H1 (cell line): ENCODE results near the gene C1GALT1C1. TPM values are rescaled to one million over a fixed set of nuclear protein-coding genes. Genes with fewer than 3 reads are reported as not detected.

ENCODE experiments used
- CTCF ChIA-PET: fragments of 300-600 bp; sonication (Branson Sonifier 250); formaldehyde crosslinking; loops from one replicate; lab custom pipeline; 2021; ENCODE audit not compliant: partially characterized antibody; lab: Charles Lee
- POLR2A ChIA-PET: fragments of 300-600 bp; sonication (Branson Sonifier 250); formaldehyde crosslinking; loops from one replicate; lab custom pipeline; 2021; ENCODE audit warnings: inconsistent platforms; ENCODE audit not compliant: partially characterized antibody; lab: Charles Lee
- DNase-seq, 2 experiments: peaks; one replicate each; pipeline versions ENCODE4 v3.0.0 to v3.0.0-alpha.2; 2010 to 2022; ENCODE audit warnings: low spot score in 2 of 2, low read depth in 1 of 2, mixed read lengths in 1 of 2
- FAIRE-seq: peaks from 2 replicates; lab custom pipeline; 2011; peaks lifted over from hg19 to GRCh38; lab: Jason Lieb, UNC
- H2AFZ ChIP-seq: 2 replicates; pipeline ENCODE4 v1.8.1; 2012; ENCODE audit warnings: low read length, inconsistent platforms
- H2AK5ac ChIP-seq: 2 replicates; pipeline ENCODE4 v1.6.1; 2013; ENCODE audit warnings: low read depth, low read length
- H2BK120ac ChIP-seq: replicated peaks from 2 replicates; pipeline ENCODE3; 2013; ENCODE audit warnings: low read depth, low read length, inconsistent platforms
- H2BK12ac ChIP-seq: 2 replicates; pipeline ENCODE4 v1.6.1; 2013; ENCODE audit warnings: low read depth, low read length
- H2BK15ac ChIP-seq: 2 replicates; pipeline ENCODE4 v1.6.1; 2013; ENCODE audit warnings: low read length
- H2BK20ac ChIP-seq: 2 replicates; pipeline ENCODE4 v1.6.1; 2013; ENCODE audit warnings: low read length
- H2BK5ac ChIP-seq: 2 replicates; pipeline ENCODE4 v1.6.1; 2013; ENCODE audit warnings: low read depth, low read length
- H3K14ac ChIP-seq: 2 replicates; pipeline ENCODE4 v1.6.1; 2013; ENCODE audit warnings: inconsistent platforms; ENCODE audit not compliant: insufficient read length
- H3K18ac ChIP-seq: 2 replicates; pipeline ENCODE4 v1.6.1; 2013; ENCODE audit warnings: low read length; ENCODE audit errors: extremely low read depth
- H3K23ac ChIP-seq: 2 replicates; pipeline ENCODE4 v1.6.1; 2013; ENCODE audit warnings: inconsistent platforms; ENCODE audit not compliant: insufficient read length
- H3K23me2 ChIP-seq: 2 replicates; pipeline ENCODE4 v1.6.1; 2013; ENCODE audit warnings: low read depth, low read length
- H3K27ac ChIP-seq: 2 replicates; pipeline ENCODE4 v1.6.1; 2011; ENCODE audit warnings: low read depth, low read length, inconsistent platforms
- H3K27me3 ChIP-seq, 4 experiments: replicated peaks in 1 of 4; 1 replicate in 1 of 4; 2 replicates in 3 of 4; pipeline versions ENCODE4 v1.6.1 to v1.8.1; 2011 to 2013; ENCODE audit warnings: low read length in 3 of 4, mild to moderate bottlenecking in 3 of 4, inconsistent platforms in 2 of 4, mixed read lengths in 2 of 4, moderate library complexity in 1 of 4; ENCODE audit not compliant: control insufficient read depth in 3 of 4, insufficient read depth in 3 of 4; ENCODE audit errors: extremely low read depth in 1 of 4
- H3K36me3 ChIP-seq, 4 experiments: 2 replicates each; pipeline versions ENCODE4 v1.6.1 to v1.8.1; 2011 to 2013; ENCODE audit warnings: mild to moderate bottlenecking in 4 of 4, low read length in 3 of 4, moderate library complexity in 2 of 4, control low read depth in 1 of 4, inconsistent platforms in 1 of 4; ENCODE audit not compliant: insufficient read depth in 4 of 4, control insufficient read depth in 2 of 4
- H3K4ac ChIP-seq: replicated peaks from 2 replicates; pipeline ENCODE3; 2013; ENCODE audit warnings: low read length, low read depth, mixed read lengths, inconsistent platforms; ENCODE audit not compliant: insufficient read length
- H3K4me1 ChIP-seq, 4 experiments: replicated peaks in 1 of 4; 1 replicate in 1 of 4; 2 replicates in 3 of 4; pipeline versions ENCODE4 v1.6.1 to v1.8.1; 2011 to 2013; ENCODE audit warnings: low read length in 3 of 4, inconsistent platforms in 2 of 4, mixed read lengths in 1 of 4; ENCODE audit not compliant: insufficient read depth in 4 of 4, control insufficient read depth in 3 of 4
- H3K4me2 ChIP-seq, 2 experiments: 2 replicates each; pipeline versions ENCODE4 v1.6.1 to v1.8.1; 2011 to 2013; ENCODE audit warnings: low read depth in 2 of 2, low read length in 2 of 2, control low read depth in 1 of 2, inconsistent platforms in 1 of 2, mild to moderate bottlenecking in 1 of 2; ENCODE audit not compliant: insufficient read depth in 1 of 2
- H3K4me3 ChIP-seq, 4 experiments: fragments of 200-600, 300-600 bp in 1 of 4; sonication (generic), shearing (Covaris generic), sonication (Bioruptor Twin) in 1 of 4; 2 replicates each; pipeline versions ENCODE4 v1.5.1 to v1.8.1; 2011 to 2016; ENCODE audit warnings: low read length in 4 of 4, low read depth in 3 of 4, control low read depth in 2 of 4, inconsistent platforms in 2 of 4, mild to moderate bottlenecking in 2 of 4, mixed read lengths in 1 of 4, moderate library complexity in 1 of 4; ENCODE audit not compliant: insufficient read depth in 2 of 4; ENCODE audit errors: extremely low read depth in 1 of 4
- H3K56ac ChIP-seq: replicated peaks from 2 replicates; pipeline ENCODE3; 2013; ENCODE audit warnings: low read depth, mild to moderate bottlenecking, mixed read lengths, low read length, inconsistent platforms; ENCODE audit not compliant: insufficient read length
- H3K79me1 ChIP-seq: 2 replicates; pipeline ENCODE4 v1.6.1; 2013; ENCODE audit warnings: low read depth, low read length, control low read depth
- H3K79me2 ChIP-seq, 2 experiments: 2 replicates each; pipeline versions ENCODE4 v1.6.1 to v1.8.1; 2012 to 2013; ENCODE audit warnings: low read length in 2 of 2, mild to moderate bottlenecking in 2 of 2, inconsistent platforms in 1 of 2; ENCODE audit not compliant: insufficient read depth in 2 of 2, control insufficient read depth in 1 of 2
- H3K9ac ChIP-seq, 4 experiments: replicated peaks in 1 of 4; 1 replicate in 1 of 4; 2 replicates in 3 of 4; pipeline versions ENCODE4 v1.6.1 to v1.8.1; 2011 to 2013; ENCODE audit warnings: low read depth in 3 of 4, low read length in 3 of 4, control low read depth in 2 of 4, mild to moderate bottlenecking in 2 of 4, moderate library complexity in 2 of 4, inconsistent platforms in 1 of 4; ENCODE audit errors: extremely low read depth in 1 of 4
- H3K9me3 ChIP-seq, 2 experiments: 2 replicates each; pipeline versions ENCODE4 v1.6.1 to v1.8.1; 2012 to 2013; ENCODE audit warnings: mild to moderate bottlenecking in 2 of 2, moderate library complexity in 2 of 2, control low read depth in 1 of 2, inconsistent platforms in 1 of 2, low read depth in 1 of 2, low read length in 1 of 2, mixed read lengths in 1 of 2; ENCODE audit not compliant: insufficient read depth in 2 of 2
- H4K20me1 ChIP-seq, 2 experiments: replicated peaks in 1 of 2; 2 replicates each; pipeline versions ENCODE3 to v1.8.1; 2011 to 2013; ENCODE audit warnings: inconsistent platforms in 2 of 2, low read length in 2 of 2, mild to moderate bottlenecking in 1 of 2; ENCODE audit not compliant: insufficient read depth in 2 of 2, control insufficient read depth in 1 of 2
- H4K5ac ChIP-seq: 2 replicates; pipeline ENCODE4 v1.6.1; 2013; ENCODE audit warnings: low read length, low read depth, mixed read lengths, inconsistent platforms; ENCODE audit not compliant: insufficient read length
- H4K8ac ChIP-seq: 2 replicates; pipeline ENCODE4 v1.8.0; 2013; ENCODE audit warnings: mild to moderate bottlenecking, moderate library complexity, low read length, inconsistent platforms; ENCODE audit not compliant: insufficient read depth; ENCODE audit errors: extremely low read depth
- H4K91ac ChIP-seq: replicated peaks from 2 replicates; pipeline ENCODE3; 2013; ENCODE audit warnings: low read length, mixed read lengths, inconsistent platforms; ENCODE audit not compliant: insufficient read length
- ASH2L ChIP-seq: fragments of 200-600, 300-600 bp; sonication (generic); IDR thresholded peaks from one replicate; pipeline ENCODE4 v1.7.1; 2017; ENCODE audit warnings: low read length
- FOSL1 ChIP-seq: IDR thresholded peaks from 2 replicates; pipeline ENCODE4 v1.6.1; 2011; ENCODE audit warnings: mild to moderate bottlenecking, low read depth, low read length, moderate library complexity; ENCODE audit not compliant: insufficient read depth
- GABPA ChIP-seq: IDR thresholded peaks from 2 replicates; pipeline ENCODE4 v1.6.1; 2011; ENCODE audit warnings: mild to moderate bottlenecking, low read length, moderate library complexity, borderline replicate concordance; ENCODE audit not compliant: insufficient read depth
- GTF2F1 ChIP-seq: IDR thresholded peaks from 2 replicates; pipeline ENCODE4 v1.6.1; 2012; ENCODE audit warnings: low read depth, low read length, improper control_type of control experiment, borderline replicate concordance
- KDM4A ChIP-seq: IDR thresholded peaks from one replicate; pipeline ENCODE4 v1.7.1; 2012; ENCODE audit warnings: low read depth, mild to moderate bottlenecking, moderate library complexity, low read length, inconsistent platforms; ENCODE audit not compliant: severe bottlenecking
- NANOG ChIP-seq: IDR thresholded peaks from 2 replicates; pipeline ENCODE4 v1.6.1; 2011; ENCODE audit warnings: low read length, low read depth, mild to moderate bottlenecking, inconsistent platforms; ENCODE audit not compliant: insufficient read depth, poor library complexity, severe bottlenecking
- PHF8 ChIP-seq: fragments of 200-600 bp; sonication (generic); conservative IDR thresholded peaks from 2 replicates; pipeline ENCODE4 v1.7.1; 2012; ENCODE audit warnings: low read depth, mild to moderate bottlenecking, inconsistent platforms, low read length, moderate library complexity
- TEAD4 ChIP-seq: IDR thresholded peaks from 2 replicates; pipeline ENCODE4 v1.6.1; 2012; ENCODE audit warnings: low read depth, low read length, inconsistent platforms, mixed read lengths
- WGBS, 2 experiments: shearing (Covaris generic) in 1 of 2; methylation state at CpG; one replicate each; pipeline versions ENCODE4 v1.1.6 to v1.1.7; 2013 to 2015; ENCODE audit warnings: low lambda C conversion rate in 2 of 2, mixed read lengths in 2 of 2, inconsistent platforms in 1 of 2, low coverage in 1 of 2, missing lambda C conversion rate in 1 of 2; ENCODE audit not compliant: insufficient replicate concordance in 2 of 2, insufficient coverage in 1 of 2, insufficient read length in 1 of 2; ENCODE audit errors: extremely low coverage in 1 of 2, missing lambda C conversion rate in 1 of 2; 5-methylcytosine and 5-hydroxymethylcytosine counted together
- polyA plus RNA-seq, 7 experiments: library from polyadenylated mRNA; depleted of rRNA in 3 of 7; stranded (reverse) in 5 of 7; unstranded in 2 of 7; fragments of >200 nt in 5 of 7; fragments of 200-250 nt in 2 of 7; gene quantifications; 1 replicate in 5 of 7; 2 replicates in 1 of 7; 4 replicates in 1 of 7; pipeline versions ENCODE4 v1.2.1 to v1.2.3, GENCODE V29; 2011 to 2013; ENCODE audit warnings: missing spikeins in 2 of 7, mixed read lengths in 2 of 7
- total RNA-seq: library from RNA; stranded (reverse); fragmentation: NEBNext Ultra II Directional; extraction: Animal tissue kit (Norgen Biotek cat#: 25700); gene quantifications from 2 replicates; pipeline ENCODE4 v1.2.1, GENCODE V29; 2021

C1GALT1C1 gene
- total and polyA plus RNA-seq, 2 of the 8 experiments (the other 6 are each of a cell fraction or from before 2014, with no cell fraction given) = 12.5 to 13.9 TPM

- no peak overlapping the region for H2BK12ac ChIP-seq
- no peak overlapping the region for H2AK5ac ChIP-seq
- 94% methylated on average over 5 of the region's 5 CpGs; no CpG with 5 or more reads in 1 of the 2 experiments for WGBS, 2 experiments
- TF ChIP-seq NANOG (no peak), KDM4A (no peak), FOSL1 (no peak), PHF8 (no peak), GABPA (no peak), TEAD4 (no peak), GTF2F1 (no peak), ASH2L (no peak)
- H3K4ac ChIP-seq = no peak overlapping the region
- H3K79me2 ChIP-seq = no peaks in the 10 kb centered on the region
- no peak overlapping the region for H2BK120ac ChIP-seq
- H3K27ac ChIP-seq = no peak overlapping the region
- ChIA-PET CTCF (interaction anchor here (0.6 kb wide), 1 partner anchor 148 kb away, joined by 3 read pairs; no protein-coding TSS in a partner anchor), POLR2A (interaction anchor here (1.0 kb wide), 1 partner anchor 9 kb away, joined by 4 read pairs; no protein-coding TSS in a partner anchor)
- no peak overlapping the region for H2BK5ac ChIP-seq
- H3K4me2 ChIP-seq = no peak overlapping the region
- H4K8ac ChIP-seq = no peak overlapping the region
- no peak overlapping the region for H3K14ac ChIP-seq
- H3K4me3 ChIP-seq = no peak overlapping the region
- H3K27me3 ChIP-seq = no peaks in the 10 kb centered on the region
- no peak overlapping the region for H2BK20ac ChIP-seq
- H3K9me3 ChIP-seq = no peaks in the 10 kb centered on the region
- no peaks in the 10 kb centered on the region for H3K23me2 ChIP-seq
- H2AFZ ChIP-seq = no peak overlapping the region
- peaks cover 0 to 5% (median 0%) of the 10 kb centered on the region in 4 experiments; a peak in 1 of 8 replicates for H3K36me3 ChIP-seq
- no peak overlapping the region for H4K91ac ChIP-seq
- no peaks in the 10 kb centered on the region for H3K79me1 ChIP-seq
- no peak overlapping the region for H3K23ac ChIP-seq
- no peak overlapping the region for H3K18ac ChIP-seq
- no peaks in the 10 kb centered on the region for H4K20me1 ChIP-seq
- no peak for FAIRE-seq
- H2BK15ac ChIP-seq = no peak overlapping the region
- no peak for DNase-seq
- H4K5ac ChIP-seq = no peak overlapping the region
- H3K9ac ChIP-seq = no peak overlapping the region
- H3K56ac ChIP-seq = no peak overlapping the region
- H3K4me1 ChIP-seq = no peaks in the 10 kb centered on the region
These were observed 11.7 kb downstream of the C1GALT1C1 start for GRCh38 chrX:120617996-120618630.
